T-cell (primary cell): ENCODE measurements around the gene GADD45G. TPM values are rescaled to one million over a fixed set of nuclear protein-coding genes. Genes with fewer than 3 reads are reported as not detected.

ENCODE experiments used
- ATAC-seq, 4 experiments: fragments of 200-7000 bp in 3 of 4; fragments of 150-1000 bp in 1 of 4; cut with Tn5 transposase; replicated peaks in 1 of 4; 1 replicate in 3 of 4; 2 replicates in 1 of 4; pipeline ENCODE4 v1.10.0; 2021; ENCODE audit warnings: moderate library complexity in 3 of 4, mild to moderate bottlenecking in 2 of 4, moderate number of reproducible peaks in 1 of 4
- CTCF ChIA-PET, 2 donors: fragments of 300-600 bp; sonication (Branson Sonifier 250); formaldehyde crosslinking; loops; one replicate each; lab custom pipeline; 2022; ENCODE audit warnings: antibody characterized with exemption in 2 of 2; lab: Charles Lee
- POLR2A ChIA-PET, 2 donors: fragments of 300-600 bp; sonication (Branson Sonifier 250); formaldehyde crosslinking; loops; one replicate each; lab custom pipeline; 2022; ENCODE audit warnings: antibody characterized with exemption in 2 of 2; lab: Charles Lee
- DNase-seq, 35 experiments: peaks; one replicate each; pipeline versions ENCODE4 v3.0.0 to v3.0.0-alpha.2; 2013 to 2023
- H3K27ac ChIP-seq: one replicate; pipeline ENCODE4 v1.5.1; 2013; ENCODE audit warnings: low read length
- H3K27me3 ChIP-seq, 2 experiments: replicated peaks in 1 of 2; 1 replicate in 1 of 2; 2 replicates in 1 of 2; pipeline versions ENCODE4 v1.6.1 to v1.7.0; 2013; ENCODE audit warnings: low read length in 1 of 2, mixed read lengths in 1 of 2; ENCODE audit not compliant: control insufficient read depth in 2 of 2, insufficient read depth in 2 of 2; ENCODE audit errors: extremely low read depth in 1 of 2
- H3K36me3 ChIP-seq, 2 donors: 1 replicate in 1 of 2; 2 replicates in 1 of 2; pipeline versions ENCODE4 v1.6.1 to v1.7.0; 2013; ENCODE audit warnings: low read length in 1 of 2; ENCODE audit not compliant: control insufficient read depth in 2 of 2, insufficient read depth in 1 of 2; ENCODE audit errors: extremely low read depth in 1 of 2
- H3K4me1 ChIP-seq, 2 experiments: 1 replicate in 1 of 2; 2 replicates in 1 of 2; pipeline versions ENCODE4 v1.6.1 to v1.7.0; 2013; ENCODE audit warnings: low read length in 2 of 2, mixed read lengths in 1 of 2; ENCODE audit not compliant: insufficient read depth in 2 of 2, control insufficient read depth in 1 of 2; ENCODE audit errors: extremely low read depth in 1 of 2
- H3K4me3 ChIP-seq, 2 donors: 1 replicate in 1 of 2; 2 replicates in 1 of 2; pipeline versions ENCODE4 v1.5.1 to v1.7.0; 2013; ENCODE audit warnings: mild to moderate bottlenecking in 2 of 2, low read length in 1 of 2, moderate library complexity in 1 of 2; ENCODE audit not compliant: control insufficient read depth in 1 of 2; ENCODE audit errors: extremely low read depth in 1 of 2
- H3K9me3 ChIP-seq: 2 replicates; pipeline ENCODE4 v1.7.0; 2013
- H3K27ac Mint-ChIP-seq, 2 donors: one replicate each; pipeline ENCODE4 v1.8.0; 2020 to 2021; ENCODE audit warnings: mild to moderate bottlenecking in 2 of 2, mixed read lengths in 2 of 2
- H3K27me3 Mint-ChIP-seq, 2 donors: one replicate each; pipeline ENCODE4 v1.8.0; 2021 to 2022; ENCODE audit warnings: mixed read lengths in 2 of 2
- H3K36me3 Mint-ChIP-seq: one replicate; pipeline ENCODE4 v1.8.0; 2021; ENCODE audit warnings: mixed read lengths
- H3K4me1 Mint-ChIP-seq, 3 donors: one replicate each; pipeline ENCODE4 v1.8.0; 2020 to 2022; ENCODE audit warnings: mixed read lengths in 3 of 3, mild to moderate bottlenecking in 1 of 3
- H3K4me3 Mint-ChIP-seq, 3 donors: one replicate each; pipeline ENCODE4 v1.8.0; 2020 to 2022; ENCODE audit warnings: mild to moderate bottlenecking in 3 of 3, mixed read lengths in 3 of 3, moderate library complexity in 3 of 3
- H3K9me3 Mint-ChIP-seq, 3 donors: one replicate each; pipeline ENCODE4 v1.8.0; 2020 to 2022; ENCODE audit warnings: mixed read lengths in 3 of 3
- WGBS: methylation state at CpG from one replicate; pipeline ENCODE4 v1.1.5; 2013; ENCODE audit warnings: missing lambda C conversion rate; ENCODE audit not compliant: insufficient coverage; 5-methylcytosine and 5-hydroxymethylcytosine counted together
- total RNA-seq, 35 experiments: library from RNA in 6 of 35; stranded (reverse) in 6 of 35; fragments of 120-200 nt in 1 of 35; gene quantifications; one replicate each; pipeline versions ENCODE4 v1.2.1 to v1.2.4 and lab custom pipeline; 2013 to 2026

The GADD45G gene
- total RNA-seq, 5 donors from 2014 or later (not counting 1 experiment from before 2014, with no cell fraction given): 6.0 to 8.8 (median 6.8) TPM

DNA sequence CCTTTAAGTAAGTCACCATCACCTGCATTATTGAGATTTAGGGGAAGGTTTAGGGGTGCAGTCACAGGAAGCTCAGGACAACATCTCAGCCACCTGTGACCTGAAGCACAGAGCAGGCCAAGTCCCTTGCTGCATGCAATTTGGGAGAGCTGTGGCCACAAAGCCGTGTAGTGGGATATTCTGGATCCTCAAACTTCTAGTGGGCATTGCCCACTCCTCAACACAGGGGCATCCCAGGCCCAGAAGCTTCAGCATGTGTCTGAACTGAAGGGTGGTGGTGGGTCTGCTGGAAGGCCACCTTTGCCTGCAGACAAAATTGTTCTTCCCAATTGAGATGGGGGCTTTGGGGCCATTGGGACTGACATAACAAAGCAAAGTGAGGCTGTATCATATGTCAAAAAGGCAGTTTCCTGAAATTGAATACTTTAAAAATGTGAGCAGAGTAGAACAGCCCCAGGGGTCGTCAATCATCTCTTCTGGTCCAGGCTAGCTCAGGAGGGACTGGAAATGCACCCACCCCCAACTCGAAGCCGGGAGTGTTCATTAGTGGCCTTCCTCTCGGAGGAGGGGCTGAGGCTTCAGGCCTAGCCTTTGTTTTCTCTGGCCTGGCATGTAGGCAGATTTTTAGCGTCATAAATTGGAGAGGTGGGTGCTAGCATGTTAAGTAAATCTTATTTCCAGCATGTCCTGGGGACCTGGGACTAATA lies 2.8 kb upstream of the GADD45G start:
- DNase-seq (no peak), ATAC-seq (no peak)
- Histone ChIP-seq H3K4me1 (peaks cover 6 to 39% of the 10 kb centered on the region in 2 experiments), H3K27me3 (peaks cover 0 to 60% of the 10 kb centered on the region in 2 experiments), H3K9me3 (no peaks in the 10 kb centered on the region), H3K4me3 (no peak overlapping the region), H3K27ac (no peak overlapping the region), H3K36me3 (no peaks in the 10 kb centered on the region)
- Mint-ChIP-seq H3K4me1 (peaks cover 23 to 26% (median 25%) of the 10 kb centered on the region in 3 donors), H3K4me3 (no peak overlapping the region), H3K36me3 (no peaks in the 10 kb centered on the region), H3K9me3 (no peaks in the 10 kb centered on the region), H3K27ac (no peak overlapping the region), H3K27me3 (peaks cover 0 to 5% of the 10 kb centered on the region in 2 donors)
- 83% methylated on average over 1 of the region's 6 CpGs for WGBS
- CTCF ChIA-PET: interaction anchor here (1.0 to 3.7 kb wide), 7 partner anchors 9 to 501 kb away, joined by 3 to 72 read pairs (median 4); no protein-coding TSS in a partner anchor
- POLR2A ChIA-PET: interaction anchor here in 1 of 2 donors (0.6 kb wide), 1 partner anchor 521 kb away, joined by 4 read pairs; no protein-coding TSS in a partner anchor

GRCh38 chr9:89602978-89603766 lies 1.6 kb upstream of the GADD45G start:
- Histone ChIP-seq H3K27me3 (peaks cover 0 to 52% of the 10 kb centered on the region in 2 experiments), H3K9me3 (no peaks in the 10 kb centered on the region), H3K4me1 (peaks cover 6 to 39% of the 10 kb centered on the region in 2 experiments), H3K27ac (no peak overlapping the region), H3K4me3 (peak overlapping the region; percentile 55 to 73), H3K36me3 (no peaks in the 10 kb centered on the region)
- peak; percentile 68 to 92 (median 80) for DNase-seq
- ChIA-PET POLR2A (interaction anchor here in 1 of 2 donors (0.7 kb wide), 1 partner anchor 142 kb away, joined by 6 read pairs; no protein-coding TSS in a partner anchor), CTCF (interaction anchor here (0.6 to 3.7 kb wide), 28 partner anchors 8 to 1821 kb away, joined by 3 to 72 read pairs (median 3); partner anchors contain the start of gene SECISBP2 (in 1 of the 2))
- whole genome bisulfite sequencing: 2% methylated on average over 12 of the region's 28 CpGs
- Mint-ChIP-seq H3K9me3 (no peaks in the 10 kb centered on the region), H3K27me3 (peaks cover 0 to 5% of the 10 kb centered on the region in 2 donors), H3K36me3 (no peaks in the 10 kb centered on the region), H3K4me1 (peaks cover 23 to 26% (median 26%) of the 10 kb centered on the region in 3 donors), H3K4me3 (peak overlapping the region; percentile 81 to 84 (median 84)), H3K27ac (peak overlapping the region in 1 of 2 donors; percentile 29)
- ATAC-seq: peak; percentile 31 to 38 (median 34)

- H3K4me3 Mint-ChIP-seq: peak overlapping the region; percentile 81 to 84 (median 84)
- peaks cover 0 to 49% of the 10 kb centered on the region in 2 experiments for H3K27me3 ChIP-seq
- H3K27ac ChIP-seq: no peak overlapping the region
- H3K9me3 Mint-ChIP-seq: no peaks in the 10 kb centered on the region
- DNase-seq (peak in 15 of 35 experiments; percentile 4 to 65 (median 13)), ATAC-seq (peak in 1 of 4 experiments; percentile 0)
- no peaks in the 10 kb centered on the region for H3K9me3 ChIP-seq
- H3K4me1 Mint-ChIP-seq: peaks cover 23 to 26% (median 26%) of the 10 kb centered on the region in 3 donors
- no peaks in the 10 kb centered on the region for H3K36me3 ChIP-seq
- no peaks in the 10 kb centered on the region for H3K36me3 Mint-ChIP-seq
- H3K4me1 ChIP-seq: peaks cover 6 to 39% of the 10 kb centered on the region in 2 experiments
- peak overlapping the region; percentile 55 to 73 for H3K4me3 ChIP-seq
- under 1% methylated on average over 52 of the region's 64 CpGs for WGBS
- peaks cover 0 to 5% of the 10 kb centered on the region in 2 donors for H3K27me3 Mint-ChIP-seq
- ChIA-PET CTCF (interaction anchor here (0.6 to 3.7 kb wide), 6 partner anchors 10 to 498 kb away, joined by 3 to 72 read pairs (median 4); no protein-coding TSS in a partner anchor), POLR2A (interaction anchor here in 1 of 2 donors (1.1 kb wide), 2 partner anchors 98 to 185 kb away, joined by 3 read pairs; no protein-coding TSS in a partner anchor)
- H3K27ac Mint-ChIP-seq: no peak overlapping the region
These were observed 796 bp upstream of the GADD45G start for GRCh38 chr9:89603767-89604665.

DNA sequence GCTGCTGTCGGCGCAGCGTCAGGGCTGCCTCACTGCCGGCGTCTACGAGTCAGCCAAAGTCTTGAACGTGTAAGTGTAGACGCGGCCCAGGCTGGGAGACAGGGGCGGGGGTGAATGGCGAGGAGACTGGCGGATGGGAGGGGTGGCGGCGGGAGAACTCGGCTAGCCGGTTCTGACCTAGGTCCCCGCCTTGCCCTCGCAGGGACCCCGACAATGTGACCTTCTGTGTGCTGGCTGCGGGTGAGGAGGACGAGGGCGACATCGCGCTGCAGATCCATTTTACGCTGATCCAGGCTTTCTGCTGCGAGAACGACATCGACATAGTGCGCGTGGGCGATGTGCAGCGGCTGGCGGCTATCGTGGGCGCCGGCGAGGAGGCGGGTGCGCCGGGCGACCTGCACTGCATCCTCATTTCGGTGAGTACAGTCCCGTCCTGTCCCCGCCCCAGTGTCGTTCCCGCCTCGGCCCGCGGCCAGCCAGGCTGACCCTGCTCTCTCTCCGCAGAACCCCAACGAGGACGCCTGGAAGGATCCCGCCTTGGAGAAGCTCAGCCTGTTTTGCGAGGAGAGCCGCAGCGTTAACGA lies 745 bp downstream of the GADD45G start:
- no peaks in the 10 kb centered on the region for H3K36me3 ChIP-seq
- POLR2A ChIA-PET: interaction anchor here (0.6 to 1.1 kb wide), 4 partner anchors 96 to 189 kb away, joined by 3 to 5 read pairs (median 3); no protein-coding TSS in a partner anchor
- Mint-ChIP-seq H3K27ac (peak overlapping the region; percentile 28 to 63), H3K27me3 (peaks cover 2 to 4% of the 10 kb centered on the region in 2 donors), H3K4me1 (peaks cover 23 to 26% (median 26%) of the 10 kb centered on the region in 3 donors), H3K9me3 (no peaks in the 10 kb centered on the region), H3K36me3 (no peaks in the 10 kb centered on the region), H3K4me3 (peak overlapping the region; percentile 78 to 84 (median 84))
- H3K4me3 ChIP-seq: peak overlapping the region; percentile 55 to 71
- peaks cover 0 to 53% of the 10 kb centered on the region in 2 experiments for H3K27me3 ChIP-seq
- no peaks in the 10 kb centered on the region for H3K9me3 ChIP-seq
- H3K27ac ChIP-seq: no peak overlapping the region
- ATAC-seq (peak; percentile 33 to 57 (median 50)), DNase-seq (peak in 31 of 35 experiments; percentile 25 to 66 (median 41))
- CTCF ChIA-PET: interaction anchor here (1.1 to 2.1 kb wide), 2 partner anchors 496 to 497 kb away, joined by 3 to 9 read pairs; no protein-coding TSS in a partner anchor
- under 1% methylated on average over 57 of the region's 57 CpGs for WGBS
- peaks cover 6 to 39% of the 10 kb centered on the region in 2 experiments for H3K4me1 ChIP-seq

GRCh38 chr9:89606049-89606623 lies 1.3 kb downstream of the GADD45G start:
- H3K4me1 Mint-ChIP-seq: peaks cover 23 to 26% (median 26%) of the 10 kb centered on the region in 3 donors
- peak overlapping the region; percentile 75 to 79 for H3K27ac Mint-ChIP-seq
- ChIA-PET CTCF (interaction anchor here (1.1 to 2.1 kb wide), 2 partner anchors 496 to 497 kb away, joined by 3 to 9 read pairs; no protein-coding TSS in a partner anchor), POLR2A (interaction anchor here in 1 of 2 donors (0.6 kb wide), 1 partner anchor 190 kb away, joined by 5 read pairs; no protein-coding TSS in a partner anchor)
- Histone ChIP-seq H3K36me3 (no peaks in the 10 kb centered on the region), H3K27ac (no peak overlapping the region), H3K4me1 (peaks cover 6 to 39% of the 10 kb centered on the region in 2 experiments), H3K4me3 (peak overlapping the region; percentile 55 to 71), H3K9me3 (no peaks in the 10 kb centered on the region), H3K27me3 (peaks cover 0 to 53% of the 10 kb centered on the region in 2 experiments)
- peak overlapping the region; percentile 78 to 84 (median 84) for H3K4me3 Mint-ChIP-seq
- H3K36me3 Mint-ChIP-seq: no peaks in the 10 kb centered on the region
- H3K27me3 Mint-ChIP-seq: peaks cover 2 to 4% of the 10 kb centered on the region in 2 donors
- WGBS: 8% methylated on average over 32 of the region's 40 CpGs
- ATAC-seq (peak; percentile 2 to 22 (median 12)), DNase-seq (peak in 19 of 35 experiments; percentile 6 to 45 (median 18))
- H3K9me3 Mint-ChIP-seq: no peaks in the 10 kb centered on the region
